ENCODE measurements around the gene ZNF804A.

GRCh38 chr2:184783576-184783975 lies 185.2 kb downstream of the ZNF804A start:
- no peak for TF ChIP-seq CTCF (IDR thresholded peaks at IDR 0.05)
- TF ChIP-seq POLR2A (IDR thresholded peaks at IDR 0.05), result no peak
